ENCODE results near the gene REV3L.

The REV3L gene

GRCh38 chr6:111428811-111429210 lies 54.2 kb downstream of the REV3L start:
- in situ Hi-C loops (cut with HindIII; ENCODE audit: low sequenced_read_pairs) = no loop called here

- in situ Hi-C loops (cut with HindIII; ENCODE audit: low sequenced_read_pairs) = no loop called here
These were observed 55.5 kb downstream of the REV3L start for GRCh38 chr6:111427341-111428116.

GRCh38 chr6:111423960-111424846 lies 58.8 kb downstream of the REV3L start:
- in situ Hi-C loops (cut with HindIII; ENCODE audit: low sequenced_read_pairs) = no loop called here

GRCh38 chr6:111423055-111423633 lies 59.9 kb downstream of the REV3L start:
- in situ Hi-C loops (cut with HindIII; ENCODE audit: low sequenced_read_pairs) = no loop called here

GRCh38 chr6:111418971-111419693 lies 63.9 kb downstream of the REV3L start:
- in situ Hi-C loops (cut with HindIII; ENCODE audit: low sequenced_read_pairs) = no loop called here

- in situ Hi-C loops (cut with HindIII; ENCODE audit: low sequenced_read_pairs) = no loop called here
These were observed 65.1 kb downstream of the REV3L start for GRCh38 chr6:111417946-111418345.

GRCh38 chr6:111417181-111417585 lies 65.8 kb downstream of the REV3L start:
- in situ Hi-C loops (cut with HindIII; ENCODE audit: low sequenced_read_pairs) = no loop called here

- in situ Hi-C loops (cut with HindIII; ENCODE audit: low sequenced_read_pairs) = no loop called here
These were observed 66.5 kb downstream of the REV3L start for GRCh38 chr6:111416529-111416928.

- in situ Hi-C loops (cut with HindIII; ENCODE audit: low sequenced_read_pairs) = no loop called here
These were observed 68.6 kb downstream of the REV3L start for GRCh38 chr6:111414373-111414772.

GRCh38 chr6:111411978-111412566 lies 70.9 kb downstream of the REV3L start:
- in situ Hi-C loops (cut with HindIII; ENCODE audit: low sequenced_read_pairs) = no loop called here

- in situ Hi-C loops (cut with HindIII; ENCODE audit: low sequenced_read_pairs) = no loop called here
These were observed 72.0 kb downstream of the REV3L start for GRCh38 chr6:111411046-111411445.

- in situ Hi-C loops (cut with HindIII; ENCODE audit: low sequenced_read_pairs) = no loop called here
These were observed 72.6 kb downstream of the REV3L start for GRCh38 chr6:111410371-111410770.

- in situ Hi-C loops (cut with HindIII; ENCODE audit: low sequenced_read_pairs) = no loop called here
These were observed 73.6 kb downstream of the REV3L start for GRCh38 chr6:111409430-111409829.

- in situ Hi-C loops (cut with HindIII; ENCODE audit: low sequenced_read_pairs) = no loop called here
These were observed 75.3 kb downstream of the REV3L start for GRCh38 chr6:111407686-111408085.

- in situ Hi-C loops (cut with HindIII; ENCODE audit: low sequenced_read_pairs) = no loop called here
These were observed 76.8 kb downstream of the REV3L start for GRCh38 chr6:111406200-111406721.

- in situ Hi-C loops (cut with HindIII; ENCODE audit: low sequenced_read_pairs) = no loop called here
These were observed 79.6 kb downstream of the REV3L start for GRCh38 chr6:111403388-111403787.

- in situ Hi-C loops (cut with HindIII; ENCODE audit: low sequenced_read_pairs) = no loop called here
These were observed 83.4 kb downstream of the REV3L start for GRCh38 chr6:111399626-111400025.

GRCh38 chr6:111388681-111389080 lies 94.3 kb downstream of the REV3L start:
- in situ Hi-C loops (cut with HindIII; ENCODE audit: low sequenced_read_pairs) = no loop called here

GRCh38 chr6:111382476-111383294 lies 100.3 kb downstream of the REV3L start:
- in situ Hi-C loops (cut with HindIII; ENCODE audit: low sequenced_read_pairs) = no loop called here
